Prostate gland (tissue), 2 donors: ENCODE data around the gene VPS13D.

ENCODE experiments used
- POLR2A ChIP-seq: fragments of 450-650 bp; IDR thresholded peaks from one replicate; pipeline ENCODE4 v1.6.1; 2016; ENCODE audit warnings: antibody characterized with exemption, mild to moderate bottlenecking
- TF ChIP-seq, protein P1 (sequence below), 4 experiments: fragments of 200-600 bp in 2 of 4; fragments of 450-650 bp in 2 of 4; sonication (generic) in 2 of 4; IDR thresholded peaks; 1 replicate in 3 of 4; 2 replicates in 1 of 4; pipeline ENCODE4 v1.5.1; 2016 to 2019; ENCODE audit warnings: antibody characterized with exemption in 4 of 4, mild to moderate bottlenecking in 2 of 4, moderate library complexity in 2 of 4

DNA sequence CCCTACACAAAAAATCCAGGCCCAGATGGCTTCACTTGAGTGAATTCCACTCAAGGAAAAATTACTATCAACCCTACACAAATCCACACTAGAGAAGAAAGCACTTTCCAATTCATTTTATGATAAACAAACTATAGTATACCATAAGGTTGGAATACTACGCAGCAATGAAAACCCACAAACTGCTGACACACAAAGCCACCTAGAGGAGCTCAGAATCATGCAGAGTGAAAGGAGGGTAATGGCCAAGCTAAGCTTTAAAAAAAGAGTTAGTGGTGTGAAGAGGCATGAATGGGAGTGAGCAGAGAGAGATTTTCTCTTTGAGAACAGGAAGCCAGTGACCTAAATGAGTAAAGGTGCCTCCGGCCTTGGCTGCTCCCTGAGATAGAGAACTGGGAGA, 294.4 kb downstream of the VPS13D start:
- TF ChIP-seq, protein P1, sequence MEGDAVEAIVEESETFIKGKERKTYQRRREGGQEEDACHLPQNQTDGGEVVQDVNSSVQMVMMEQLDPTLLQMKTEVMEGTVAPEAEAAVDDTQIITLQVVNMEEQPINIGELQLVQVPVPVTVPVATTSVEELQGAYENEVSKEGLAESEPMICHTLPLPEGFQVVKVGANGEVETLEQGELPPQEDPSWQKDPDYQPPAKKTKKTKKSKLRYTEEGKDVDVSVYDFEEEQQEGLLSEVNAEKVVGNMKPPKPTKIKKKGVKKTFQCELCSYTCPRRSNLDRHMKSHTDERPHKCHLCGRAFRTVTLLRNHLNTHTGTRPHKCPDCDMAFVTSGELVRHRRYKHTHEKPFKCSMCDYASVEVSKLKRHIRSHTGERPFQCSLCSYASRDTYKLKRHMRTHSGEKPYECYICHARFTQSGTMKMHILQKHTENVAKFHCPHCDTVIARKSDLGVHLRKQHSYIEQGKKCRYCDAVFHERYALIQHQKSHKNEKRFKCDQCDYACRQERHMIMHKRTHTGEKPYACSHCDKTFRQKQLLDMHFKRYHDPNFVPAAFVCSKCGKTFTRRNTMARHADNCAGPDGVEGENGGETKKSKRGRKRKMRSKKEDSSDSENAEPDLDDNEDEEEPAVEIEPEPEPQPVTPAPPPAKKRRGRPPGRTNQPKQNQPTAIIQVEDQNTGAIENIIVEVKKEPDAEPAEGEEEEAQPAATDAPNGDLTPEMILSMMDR (IDR thresholded peaks at IDR 0.05) = no peak
- no peak for TF ChIP-seq POLR2A
